ENCODE results near the gene TMEM123.

DNA sequence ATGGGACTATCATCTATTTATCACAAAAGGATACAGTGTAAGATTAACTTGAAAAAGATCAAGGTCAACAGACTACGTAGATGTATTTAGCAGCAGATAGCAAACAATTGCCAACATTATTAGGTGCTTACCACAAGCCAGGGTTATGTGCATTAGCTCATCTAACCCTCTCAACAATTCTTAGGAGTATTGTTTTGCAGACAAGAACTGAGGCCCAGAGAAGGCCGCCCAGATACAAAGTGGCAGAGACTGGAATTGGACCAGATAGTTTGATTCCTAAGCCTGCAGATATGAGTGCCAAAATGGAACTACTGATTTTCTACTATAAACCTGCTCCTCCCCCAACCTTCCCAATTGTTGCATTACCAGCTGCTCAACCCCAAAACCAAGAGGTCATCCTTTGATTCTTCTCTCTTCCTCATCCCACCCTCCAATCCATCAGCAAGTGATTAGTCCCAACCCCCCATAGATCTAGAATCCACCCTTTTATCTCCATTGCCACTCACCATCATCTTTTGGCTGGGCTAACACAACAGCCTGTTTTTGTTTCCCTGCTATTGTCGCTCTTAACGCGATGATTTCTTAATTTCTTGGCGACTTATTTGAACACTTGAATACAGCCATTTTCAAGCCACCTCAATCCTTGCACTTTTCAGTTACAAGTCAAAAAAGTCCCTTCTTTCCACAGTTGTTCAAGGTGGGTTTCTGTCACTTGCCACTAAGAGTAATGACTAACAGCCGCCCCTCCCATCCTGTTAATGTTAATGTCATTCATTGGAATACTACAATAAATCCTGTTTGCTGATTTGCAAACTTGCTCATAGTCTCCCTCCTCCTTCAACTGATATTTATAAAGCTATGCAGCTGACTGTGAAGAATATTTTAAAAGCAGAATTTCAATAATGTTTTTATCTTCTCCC, 2.7 kb downstream of the TMEM123 start:
- TF ChIP-seq, protein P1, sequence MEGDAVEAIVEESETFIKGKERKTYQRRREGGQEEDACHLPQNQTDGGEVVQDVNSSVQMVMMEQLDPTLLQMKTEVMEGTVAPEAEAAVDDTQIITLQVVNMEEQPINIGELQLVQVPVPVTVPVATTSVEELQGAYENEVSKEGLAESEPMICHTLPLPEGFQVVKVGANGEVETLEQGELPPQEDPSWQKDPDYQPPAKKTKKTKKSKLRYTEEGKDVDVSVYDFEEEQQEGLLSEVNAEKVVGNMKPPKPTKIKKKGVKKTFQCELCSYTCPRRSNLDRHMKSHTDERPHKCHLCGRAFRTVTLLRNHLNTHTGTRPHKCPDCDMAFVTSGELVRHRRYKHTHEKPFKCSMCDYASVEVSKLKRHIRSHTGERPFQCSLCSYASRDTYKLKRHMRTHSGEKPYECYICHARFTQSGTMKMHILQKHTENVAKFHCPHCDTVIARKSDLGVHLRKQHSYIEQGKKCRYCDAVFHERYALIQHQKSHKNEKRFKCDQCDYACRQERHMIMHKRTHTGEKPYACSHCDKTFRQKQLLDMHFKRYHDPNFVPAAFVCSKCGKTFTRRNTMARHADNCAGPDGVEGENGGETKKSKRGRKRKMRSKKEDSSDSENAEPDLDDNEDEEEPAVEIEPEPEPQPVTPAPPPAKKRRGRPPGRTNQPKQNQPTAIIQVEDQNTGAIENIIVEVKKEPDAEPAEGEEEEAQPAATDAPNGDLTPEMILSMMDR (IDR thresholded peaks at IDR 0.05; ENCODE audit: low read length) = no peak
- no peak for TF ChIP-seq EZH2 (IDR thresholded peaks at IDR 0.05; ENCODE audit: borderline replicate concordance, low read length)

Data from OCI-LY1 (cell line).